ENCODE results near the gene RNASET2.
"Not testable (repeated sequence)": the region's sequence is repeated elsewhere in the genome, so short reads cannot be mapped to it uniquely, and the experiment has no call there.

The RNASET2 gene

GRCh38 chr6:166900956-166901607 is 55.3 kb downstream of the RNASET2 start:
- no peak overlapping the region for H2AK5ac ChIP-seq (ENCODE audit: low read depth, low read length)
- H3K4ac ChIP-seq (ENCODE audit: low read length), result no peak overlapping the region
- H2BK12ac ChIP-seq (ENCODE audit: low read length), result no peak overlapping the region
- no peak overlapping the region for H3K4me2 ChIP-seq (ENCODE audit: insufficient read depth, low read length, poor library complexity, severe bottlenecking)
- no peak overlapping the region for H4K91ac ChIP-seq (ENCODE audit: low read depth, low read length, poor library complexity)
- DNase-seq (ENCODE audit: low spot score), result no peak
- peak overlapping the region; percentile 21 for H3K23ac ChIP-seq (ENCODE audit: low read depth, low read length, poor library complexity)
- no CpG with 5 or more reads among the region's 53 CpGs for WGBS, 2 donors (ENCODE audit: extremely low coverage in 2 of 2, insufficient read length in 2 of 2, insufficient replicate concordance in 1 of 2)
- H3K14ac ChIP-seq (ENCODE audit: low read length), result no peak overlapping the region
- peaks cover 0 to 13% of the 10 kb centered on the region in 2 donors for H3K9me3 ChIP-seq (replicated peaks in 1 of 2; ENCODE audit: control insufficient read depth in 2 of 2, insufficient read depth in 1 of 2, low read depth in 1 of 2, low read length in 2 of 2)
- H2AFZ ChIP-seq (ENCODE audit: low read length), result no peak overlapping the region
- no peak overlapping the region for H2BK15ac ChIP-seq (ENCODE audit: low read length)
- H3K27ac ChIP-seq (replicated peaks; ENCODE audit: low read length), result no peak overlapping the region
- no peak overlapping the region for H4K8ac ChIP-seq (ENCODE audit: low read depth, low read length)
- H3K9ac ChIP-seq (ENCODE audit: low read depth, low read length, poor library complexity), result peak overlapping the region; percentile 32
- no peak overlapping the region for H2BK5ac ChIP-seq (ENCODE audit: low read length)
- H3K36me3 ChIP-seq (replicated peaks in 1 of 2; ENCODE audit: control insufficient read depth in 2 of 2, insufficient read depth in 2 of 2, low read length in 2 of 2), result no peaks in the 10 kb centered on the region
- no peaks in the 10 kb centered on the region for H3K79me1 ChIP-seq (ENCODE audit: low read depth, low read length)
- H3K4me3 ChIP-seq (ENCODE audit: low read length in 2 of 2), result no peak overlapping the region
- no peaks in the 10 kb centered on the region for H3K27me3 ChIP-seq (ENCODE audit: control insufficient read depth in 3 of 3, insufficient read depth in 3 of 3, low read depth in 1 of 3, low read length in 3 of 3)
- H3K18ac ChIP-seq (ENCODE audit: low read length), result peak overlapping the region; percentile 27
- peaks cover 14 to 22% of the 10 kb centered on the region in 2 donors for H3K4me1 ChIP-seq (ENCODE audit: control insufficient read depth in 2 of 2, insufficient read depth in 1 of 2, low read depth in 1 of 2, low read length in 2 of 2)
- H2BK120ac ChIP-seq (ENCODE audit: low read depth, low read length), result no peak overlapping the region

GRCh38 chr6:166900130-166900708 is 56.1 kb downstream of the RNASET2 start:
- H2AK5ac ChIP-seq (ENCODE audit: low read depth, low read length), result peak overlapping the region; percentile 76
- no CpG with 5 or more reads among the region's 61 CpGs for WGBS, 2 donors (ENCODE audit: extremely low coverage in 2 of 2, insufficient read length in 2 of 2, insufficient replicate concordance in 1 of 2)
- H2BK15ac ChIP-seq (ENCODE audit: low read length), result peak overlapping the region; percentile 9

GRCh38 chr6:166898910-166899309 is 57.4 kb downstream of the RNASET2 start:
- Histone ChIP-seq H3K4ac (ENCODE audit: low read length) (no peak overlapping the region), H3K79me1 (ENCODE audit: low read depth, low read length) (no peaks in the 10 kb centered on the region), H4K8ac (ENCODE audit: low read depth, low read length) (no peak overlapping the region), H3K9ac (ENCODE audit: low read depth, low read length, poor library complexity) (peak overlapping the region; percentile 55), H3K14ac (ENCODE audit: low read length) (no peak overlapping the region), H3K4me2 (ENCODE audit: insufficient read depth, low read length, poor library complexity, severe bottlenecking) (no peak overlapping the region), H3K4me3 (ENCODE audit: low read length in 2 of 2) (peak overlapping the region in 1 of 2 donors; percentile 56), H3K18ac (ENCODE audit: low read length) (no peak overlapping the region), H3K36me3 (replicated peaks in 1 of 2; ENCODE audit: control insufficient read depth in 2 of 2, insufficient read depth in 2 of 2, low read length in 2 of 2) (no peaks in the 10 kb centered on the region), H2AK5ac (ENCODE audit: low read depth, low read length) (no peak overlapping the region), H3K9me3 (replicated peaks in 1 of 2; ENCODE audit: control insufficient read depth in 2 of 2, insufficient read depth in 1 of 2, low read depth in 1 of 2, low read length in 2 of 2) (peaks cover 0 to 13% of the 10 kb centered on the region in 2 donors), H2BK5ac (ENCODE audit: low read length) (no peak overlapping the region), H3K27ac (replicated peaks; ENCODE audit: low read length) (no peak overlapping the region), H2BK120ac (ENCODE audit: low read depth, low read length) (no peak overlapping the region), H2BK15ac (ENCODE audit: low read length) (no peak overlapping the region), H2BK12ac (ENCODE audit: low read length) (peak overlapping the region; percentile 48), H2AFZ (ENCODE audit: low read length) (no peak overlapping the region), H3K27me3 (ENCODE audit: control insufficient read depth in 3 of 3, insufficient read depth in 3 of 3, low read depth in 1 of 3, low read length in 3 of 3) (no peaks in the 10 kb centered on the region), H3K4me1 (ENCODE audit: control insufficient read depth in 2 of 2, insufficient read depth in 1 of 2, low read depth in 1 of 2, low read length in 2 of 2) (peaks cover 5 to 6% of the 10 kb centered on the region in 2 donors), H3K23ac (ENCODE audit: low read depth, low read length, poor library complexity) (peak overlapping the region; percentile 21), H4K91ac (ENCODE audit: low read depth, low read length, poor library complexity) (no peak overlapping the region)
- no peak for DNase-seq (ENCODE audit: low spot score)
- WGBS, 2 donors (ENCODE audit: extremely low coverage in 2 of 2, insufficient read length in 2 of 2, insufficient replicate concordance in 1 of 2), result no CpG with 5 or more reads among the region's 36 CpGs

More at GRCh38 chr6:166900130-166900708, 56.1 kb downstream of the RNASET2 start:
- no peaks in the 10 kb centered on the region for H3K79me1 ChIP-seq (ENCODE audit: low read depth, low read length)
- no peak overlapping the region for H2BK12ac ChIP-seq (ENCODE audit: low read length)
- H3K9ac ChIP-seq (ENCODE audit: low read depth, low read length, poor library complexity), result no peak overlapping the region
- no peak overlapping the region for H3K4ac ChIP-seq (ENCODE audit: low read length)
- H3K14ac ChIP-seq (ENCODE audit: low read length), result no peak overlapping the region
- H3K27ac ChIP-seq (replicated peaks; ENCODE audit: low read length), result no peak overlapping the region
- peak overlapping the region; percentile 17 for H2BK5ac ChIP-seq (ENCODE audit: low read length)
- H2BK120ac ChIP-seq (ENCODE audit: low read depth, low read length), result no peak overlapping the region
- H3K23ac ChIP-seq (ENCODE audit: low read depth, low read length, poor library complexity), result peak overlapping the region; percentile 21
- H3K9me3 ChIP-seq (replicated peaks in 1 of 2; ENCODE audit: control insufficient read depth in 2 of 2, insufficient read depth in 1 of 2, low read depth in 1 of 2, low read length in 2 of 2), result peaks cover 0 to 13% of the 10 kb centered on the region in 2 donors
- H4K8ac ChIP-seq (ENCODE audit: low read depth, low read length), result peak overlapping the region; percentile 70
- no peaks in the 10 kb centered on the region for H3K27me3 ChIP-seq (ENCODE audit: control insufficient read depth in 3 of 3, insufficient read depth in 3 of 3, low read depth in 1 of 3, low read length in 3 of 3)
- H3K4me3 ChIP-seq (ENCODE audit: low read length in 2 of 2), result peak overlapping the region in 1 of 2 donors; percentile 58
- H2AFZ ChIP-seq (ENCODE audit: low read length), result no peak overlapping the region
- H4K91ac ChIP-seq (ENCODE audit: low read depth, low read length, poor library complexity), result no peak overlapping the region
- H3K36me3 ChIP-seq (replicated peaks in 1 of 2; ENCODE audit: control insufficient read depth in 2 of 2, insufficient read depth in 2 of 2, low read length in 2 of 2), result no peaks in the 10 kb centered on the region
- H3K4me1 ChIP-seq (ENCODE audit: control insufficient read depth in 2 of 2, insufficient read depth in 1 of 2, low read depth in 1 of 2, low read length in 2 of 2), result peaks cover 14 to 19% of the 10 kb centered on the region in 2 donors
- peak overlapping the region; percentile 65 for H3K18ac ChIP-seq (ENCODE audit: low read length)
- no peak for DNase-seq (ENCODE audit: low spot score)
- no peak overlapping the region for H3K4me2 ChIP-seq (ENCODE audit: insufficient read depth, low read length, poor library complexity, severe bottlenecking)

- not testable (repeated sequence) for H2BK12ac ChIP-seq (ENCODE audit: low read length); H3K36me3 ChIP-seq (replicated peaks in 1 of 2; ENCODE audit: control insufficient read depth in 2 of 2, insufficient read depth in 2 of 2, low read length in 2 of 2); H2BK15ac ChIP-seq (ENCODE audit: low read length); H3K9ac ChIP-seq (ENCODE audit: low read depth, low read length, poor library complexity); H3K27me3 ChIP-seq (ENCODE audit: control insufficient read depth in 3 of 3, insufficient read depth in 3 of 3, low read depth in 1 of 3, low read length in 3 of 3); H3K4me2 ChIP-seq (ENCODE audit: insufficient read depth, low read length, poor library complexity, severe bottlenecking); DNase-seq (ENCODE audit: low spot score); H3K27ac ChIP-seq (replicated peaks; ENCODE audit: low read length); H3K79me1 ChIP-seq (ENCODE audit: low read depth, low read length); H2BK5ac ChIP-seq (ENCODE audit: low read length); H4K8ac ChIP-seq (ENCODE audit: low read depth, low read length); H2AK5ac ChIP-seq (ENCODE audit: low read depth, low read length); H3K4me1 ChIP-seq (ENCODE audit: control insufficient read depth in 2 of 2, insufficient read depth in 1 of 2, low read depth in 1 of 2, low read length in 2 of 2); H2BK120ac ChIP-seq (ENCODE audit: low read depth, low read length); H3K23ac ChIP-seq (ENCODE audit: low read depth, low read length, poor library complexity); H2AFZ ChIP-seq (ENCODE audit: low read length); H3K4ac ChIP-seq (ENCODE audit: low read length); H3K4me3 ChIP-seq (ENCODE audit: low read length in 2 of 2); H4K91ac ChIP-seq (ENCODE audit: low read depth, low read length, poor library complexity); H3K14ac ChIP-seq (ENCODE audit: low read length); H3K18ac ChIP-seq (ENCODE audit: low read length); H3K9me3 ChIP-seq (replicated peaks in 1 of 2; ENCODE audit: control insufficient read depth in 2 of 2, insufficient read depth in 1 of 2, low read depth in 1 of 2, low read length in 2 of 2)
- WGBS, 2 donors (ENCODE audit: extremely low coverage in 2 of 2, insufficient read length in 2 of 2, insufficient replicate concordance in 1 of 2), result no CpG with 5 or more reads among the region's 7 CpGs
Measured at GRCh38 chr6:166894614-166895013, 61.7 kb downstream of the RNASET2 start.
